ENCODE data around the gene GORASP1.
"Not testable (repeated sequence)": the region's sequence is repeated elsewhere in the genome, so short reads cannot be mapped to it uniquely, and the experiment has no call there.

Gene GORASP1

GRCh38 chr3:39062180-39062579 is 45.2 kb downstream of the GORASP1 start:
- DNase-seq, result no peak

- DNase-seq, result not testable (repeated sequence)
Measured at GRCh38 chr3:39061228-39061627, 46.2 kb downstream of the GORASP1 start.

GRCh38 chr3:39056151-39056550 is 51.3 kb downstream of the GORASP1 start:
- no peak for DNase-seq

GRCh38 chr3:39053696-39054095 is 53.7 kb downstream of the GORASP1 start:
- DNase-seq, result no peak

- DNase-seq, result no peak
Measured at GRCh38 chr3:39052583-39052982, 54.8 kb downstream of the GORASP1 start.

GRCh38 chr3:39051649-39052561 is 55.5 kb downstream of the GORASP1 start, which contains the start of the genes SCN11A and WDR48:
Gene SCN11A (minus strand): TSS chr3:39051944. CDS start chr3:38950362, 101,582 bp downstream.
Gene WDR48 (plus strand): TSS chr3:39052016. CDS start chr3:39052026, 10 bp downstream.
- peak; percentile 85 for DNase-seq

GRCh38 chr3:39050029-39050428 is 57.4 kb downstream of the GORASP1 start:
- no peak for DNase-seq
